ENCODE measurements around the gene IGSF23.
"Not testable (repeated sequence)": the region's sequence is repeated elsewhere in the genome, so short reads cannot be mapped to it uniquely, and the experiment has no call there.

GRCh38 chr19:44610497-44610896 lies 2.9 kb upstream of the IGSF23 start:
- TF ChIP-seq POLR2A, CHD1, FOS, BHLHE40, USF2 (IDR thresholded peaks at IDR 0.05; ENCODE audit: low read depth, low read length): not testable (repeated sequence)
- TF ChIP-seq, protein P1, sequence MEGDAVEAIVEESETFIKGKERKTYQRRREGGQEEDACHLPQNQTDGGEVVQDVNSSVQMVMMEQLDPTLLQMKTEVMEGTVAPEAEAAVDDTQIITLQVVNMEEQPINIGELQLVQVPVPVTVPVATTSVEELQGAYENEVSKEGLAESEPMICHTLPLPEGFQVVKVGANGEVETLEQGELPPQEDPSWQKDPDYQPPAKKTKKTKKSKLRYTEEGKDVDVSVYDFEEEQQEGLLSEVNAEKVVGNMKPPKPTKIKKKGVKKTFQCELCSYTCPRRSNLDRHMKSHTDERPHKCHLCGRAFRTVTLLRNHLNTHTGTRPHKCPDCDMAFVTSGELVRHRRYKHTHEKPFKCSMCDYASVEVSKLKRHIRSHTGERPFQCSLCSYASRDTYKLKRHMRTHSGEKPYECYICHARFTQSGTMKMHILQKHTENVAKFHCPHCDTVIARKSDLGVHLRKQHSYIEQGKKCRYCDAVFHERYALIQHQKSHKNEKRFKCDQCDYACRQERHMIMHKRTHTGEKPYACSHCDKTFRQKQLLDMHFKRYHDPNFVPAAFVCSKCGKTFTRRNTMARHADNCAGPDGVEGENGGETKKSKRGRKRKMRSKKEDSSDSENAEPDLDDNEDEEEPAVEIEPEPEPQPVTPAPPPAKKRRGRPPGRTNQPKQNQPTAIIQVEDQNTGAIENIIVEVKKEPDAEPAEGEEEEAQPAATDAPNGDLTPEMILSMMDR (conservative IDR thresholded peaks at IDR 0.05; ENCODE audit: low read depth, low read length) = peak; percentile 43
- peak; percentile 43 for TF ChIP-seq RAD21 (IDR thresholded peaks at IDR 0.05; ENCODE audit: low read length)
- TF ChIP-seq, protein P2, sequence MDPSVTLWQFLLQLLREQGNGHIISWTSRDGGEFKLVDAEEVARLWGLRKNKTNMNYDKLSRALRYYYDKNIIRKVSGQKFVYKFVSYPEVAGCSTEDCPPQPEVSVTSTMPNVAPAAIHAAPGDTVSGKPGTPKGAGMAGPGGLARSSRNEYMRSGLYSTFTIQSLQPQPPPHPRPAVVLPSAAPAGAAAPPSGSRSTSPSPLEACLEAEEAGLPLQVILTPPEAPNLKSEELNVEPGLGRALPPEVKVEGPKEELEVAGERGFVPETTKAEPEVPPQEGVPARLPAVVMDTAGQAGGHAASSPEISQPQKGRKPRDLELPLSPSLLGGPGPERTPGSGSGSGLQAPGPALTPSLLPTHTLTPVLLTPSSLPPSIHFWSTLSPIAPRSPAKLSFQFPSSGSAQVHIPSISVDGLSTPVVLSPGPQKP (IDR thresholded peaks at IDR 0.05; ENCODE audit: borderline replicate concordance, low read depth, low read length) = not testable (repeated sequence)

Data from IMR-90 (cell line).